CD14-positive monocyte (primary cell): Measurements from ENCODE around the gene ULBP2. TPM values are rescaled to one million over a fixed set of nuclear protein-coding genes. Genes with fewer than 3 reads are reported as not detected.

Source experiments
- DNase-seq, 3 donors: peaks; one replicate each; pipeline ENCODE4 v3.0.0-alpha.2; 2011 to 2022
- H2AFZ ChIP-seq: 2 replicates; pipeline ENCODE4 v1.6.0; 2012; ENCODE audit warnings: mild to moderate bottlenecking, low read depth, low read length, inconsistent platforms; ENCODE audit not compliant: insufficient read depth, poor library complexity, severe bottlenecking
- H3K27ac ChIP-seq, 2 donors: 1 replicate in 1 of 2; 2 replicates in 1 of 2; pipeline ENCODE4 v1.5.1; 2012 to 2013; ENCODE audit warnings: low read length in 2 of 2, control low read depth in 1 of 2, inconsistent platforms in 1 of 2, low read depth in 1 of 2, mild to moderate bottlenecking in 1 of 2
- H3K27me3 ChIP-seq, 2 donors: one replicate each; pipeline versions ENCODE4 v1.6.0 to v1.6.1; 2011 to 2013; ENCODE audit warnings: low read length in 2 of 2; ENCODE audit not compliant: control insufficient read depth in 2 of 2, insufficient read depth in 2 of 2
- H3K36me3 ChIP-seq, 2 donors: replicated peaks in 1 of 2; 1 replicate in 1 of 2; 2 replicates in 1 of 2; pipeline versions ENCODE4 v1.5.1 to v1.6.1; 2012 to 2013; ENCODE audit warnings: low read length in 2 of 2, control low read depth in 1 of 2, inconsistent platforms in 1 of 2, mild to moderate bottlenecking in 1 of 2; ENCODE audit not compliant: insufficient read depth in 2 of 2, control insufficient read depth in 1 of 2
- H3K4me1 ChIP-seq, 2 donors: 1 replicate in 1 of 2; 2 replicates in 1 of 2; pipeline versions ENCODE4 v1.5.1 to v1.6.1; 2012 to 2013; ENCODE audit warnings: low read length in 2 of 2, control low read depth in 1 of 2, inconsistent platforms in 1 of 2, mild to moderate bottlenecking in 1 of 2, moderate library complexity in 1 of 2; ENCODE audit not compliant: insufficient read depth in 2 of 2, control insufficient read depth in 1 of 2
- H3K4me2 ChIP-seq: replicated peaks from 2 replicates; pipeline ENCODE3; 2012; ENCODE audit warnings: low read length, moderate library complexity, mild to moderate bottlenecking; ENCODE audit not compliant: poor library complexity, severe bottlenecking; ENCODE audit errors: extremely low read depth
- H3K4me3 ChIP-seq, 3 experiments: fragments of 200-600 bp in 1 of 3; sonication (generic) in 1 of 3; replicated peaks in 1 of 3; 1 replicate in 2 of 3; 2 replicates in 1 of 3; pipeline ENCODE4 v1.5.1; 2011 to 2013; ENCODE audit warnings: low read length in 3 of 3, mild to moderate bottlenecking in 3 of 3, control low read depth in 2 of 3, low read depth in 2 of 3, inconsistent platforms in 1 of 3, moderate library complexity in 1 of 3
- H3K79me2 ChIP-seq: 2 replicates; pipeline ENCODE4 v1.6.0; 2012; ENCODE audit warnings: mild to moderate bottlenecking, control low read depth, inconsistent platforms, low read length, moderate library complexity; ENCODE audit not compliant: insufficient read depth
- H3K9ac ChIP-seq: 2 replicates; pipeline ENCODE4 v1.6.0; 2017; ENCODE audit warnings: low read length, mild to moderate bottlenecking; ENCODE audit not compliant: insufficient read depth, poor library complexity, severe bottlenecking
- H3K9me3 ChIP-seq, 2 donors: replicated peaks in 1 of 2; 1 replicate in 1 of 2; 2 replicates in 1 of 2; pipeline versions ENCODE4 v1.5.1 to v1.6.1; 2012 to 2013; ENCODE audit warnings: low read length in 2 of 2, control low read depth in 1 of 2; ENCODE audit not compliant: control insufficient read depth in 1 of 2, insufficient read depth in 1 of 2
- H4K20me1 ChIP-seq: 2 replicates; pipeline ENCODE4 v1.6.0; 2012; ENCODE audit warnings: mild to moderate bottlenecking, low read length, control low read depth, moderate library complexity; ENCODE audit not compliant: insufficient read depth
- H3K27ac Mint-ChIP-seq, 7 donors: one replicate each; pipeline ENCODE4 v1.8.0; 2020; ENCODE audit warnings: mild to moderate bottlenecking in 7 of 7, mixed read lengths in 7 of 7, moderate library complexity in 6 of 7, inconsistent platforms in 2 of 7
- H3K27me3 Mint-ChIP-seq, 3 donors: one replicate each; pipeline ENCODE4 v1.8.0; 2021 to 2022; ENCODE audit warnings: low read depth in 3 of 3, mild to moderate bottlenecking in 3 of 3, mixed read lengths in 3 of 3, moderate library complexity in 3 of 3, inconsistent platforms in 1 of 3
- H3K36me3 Mint-ChIP-seq, 2 donors: one replicate each; pipeline ENCODE4 v1.8.0; 2020; ENCODE audit warnings: mixed read lengths in 2 of 2, inconsistent platforms in 1 of 2, mild to moderate bottlenecking in 1 of 2
- H3K4me1 Mint-ChIP-seq: one replicate; pipeline ENCODE4 v1.8.0; 2020; ENCODE audit warnings: mild to moderate bottlenecking, mixed read lengths
- H3K4me3 Mint-ChIP-seq, 2 donors: one replicate each; pipeline ENCODE4 v1.8.0; 2020; ENCODE audit warnings: mild to moderate bottlenecking in 2 of 2, mixed read lengths in 2 of 2, moderate library complexity in 1 of 2
- H3K9me3 Mint-ChIP-seq, 7 donors: one replicate each; pipeline ENCODE4 v1.8.0; 2020 to 2022; ENCODE audit warnings: mixed read lengths in 7 of 7, mild to moderate bottlenecking in 6 of 7, moderate library complexity in 6 of 7, inconsistent platforms in 2 of 7
- whole genome bisulfite sequencing: methylation state at CpG from one replicate; pipeline ENCODE4 v1.1.5; 2013; ENCODE audit warnings: missing lambda C conversion rate; ENCODE audit not compliant: insufficient coverage; 5-methylcytosine and 5-hydroxymethylcytosine counted together
- intact Hi-C, 2 donors: fragments of 100-400 bp; cut with micrococcal nuclease; formaldehyde crosslinking; loops; one replicate each; pipeline versions ENCODE4 v1.15.0 to v1.15.1; 2023
- polyA plus RNA-seq, 3 donors: library from polyadenylated mRNA; depleted of rRNA in 1 of 3; unstranded in 2 of 3; stranded (reverse) in 1 of 3; fragments of 300-500 nt in 2 of 3; fragments of >200 nt in 1 of 3; fragmentation: Illumina TruSeq in 2 of 3; gene quantifications; 1 replicate in 2 of 3; 2 replicates in 1 of 3; pipeline ENCODE4 v1.2.3, GENCODE V29; 2012 to 2021
- TF ChIP-seq, protein P1 (sequence below): fragments of 200-600 bp; IDR thresholded peaks from one replicate; pipeline ENCODE4 v1.8.0; 2022; ENCODE audit warnings: antibody characterized with exemption, mild to moderate bottlenecking

Gene ULBP2
- polyA plus RNA-seq, 3 donors, result 0.31 to 0.49 TPM; not detected in 1

DNA sequence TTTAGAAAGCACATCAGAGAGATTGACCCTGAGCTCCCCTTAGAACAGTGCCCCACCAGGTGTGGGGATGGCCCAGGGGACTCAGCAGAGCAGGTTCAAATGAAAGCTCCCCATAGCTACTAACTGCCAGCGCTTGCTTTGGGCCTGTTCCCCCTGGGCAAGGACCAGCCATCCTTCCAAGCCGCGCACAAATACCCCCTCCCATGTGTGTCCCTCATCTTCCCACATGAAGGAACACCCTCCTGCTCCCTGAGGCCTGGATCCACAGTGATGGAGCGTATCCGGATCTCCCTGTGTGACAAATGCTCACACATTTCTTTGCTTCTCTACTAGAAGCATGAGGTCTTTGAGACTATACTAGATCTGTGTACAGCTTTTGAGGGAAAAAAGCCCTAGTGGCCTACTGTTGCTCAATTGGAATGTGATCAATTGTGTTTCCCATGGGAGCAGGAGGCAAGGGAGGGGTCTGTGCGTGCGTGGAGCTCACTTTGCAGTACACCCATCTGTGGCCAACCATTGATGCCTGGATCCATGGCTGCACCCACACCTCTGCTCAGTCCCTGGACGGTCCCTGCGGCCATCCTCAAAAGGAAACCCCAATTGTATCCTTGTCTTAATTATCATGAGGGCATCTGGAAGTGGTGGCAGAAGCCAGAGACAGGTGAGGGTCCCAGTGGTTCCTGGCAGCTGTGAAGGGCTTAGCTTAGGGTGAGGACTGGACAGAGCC, 17.4 kb upstream of the ULBP2 start:
- Histone ChIP-seq H3K4me2 (no peak overlapping the region), H3K27ac (no peak overlapping the region), H3K79me2 (no peaks in the 10 kb centered on the region), H2AFZ (no peak overlapping the region), H3K27me3 (peaks cover 25 to 71% of the 10 kb centered on the region in 2 donors), H3K4me3 (no peak overlapping the region), H3K9me3 (peaks cover 0 to 4% of the 10 kb centered on the region in 2 donors), H3K9ac (no peak overlapping the region), H3K4me1 (peaks cover 28 to 29% of the 10 kb centered on the region in 2 donors), H3K36me3 (no peaks in the 10 kb centered on the region), H4K20me1 (no peaks in the 10 kb centered on the region)
- Mint-ChIP-seq H3K27ac (no peak overlapping the region), H3K9me3 (peaks cover 0 to 26% (median 16%) of the 10 kb centered on the region in 7 donors), H3K4me3 (peak overlapping the region; percentile 12 to 96), H3K4me1 (peaks cover 31% of the 10 kb centered on the region), H3K27me3 (peaks cover 78 to 91% (median 79%) of the 10 kb centered on the region in 3 donors), H3K36me3 (peaks cover 8 to 15% of the 10 kb centered on the region in 2 donors)
- whole genome bisulfite sequencing, result 96% methylated on average over 5 of the region's 9 CpGs
- TF ChIP-seq, protein P1, sequence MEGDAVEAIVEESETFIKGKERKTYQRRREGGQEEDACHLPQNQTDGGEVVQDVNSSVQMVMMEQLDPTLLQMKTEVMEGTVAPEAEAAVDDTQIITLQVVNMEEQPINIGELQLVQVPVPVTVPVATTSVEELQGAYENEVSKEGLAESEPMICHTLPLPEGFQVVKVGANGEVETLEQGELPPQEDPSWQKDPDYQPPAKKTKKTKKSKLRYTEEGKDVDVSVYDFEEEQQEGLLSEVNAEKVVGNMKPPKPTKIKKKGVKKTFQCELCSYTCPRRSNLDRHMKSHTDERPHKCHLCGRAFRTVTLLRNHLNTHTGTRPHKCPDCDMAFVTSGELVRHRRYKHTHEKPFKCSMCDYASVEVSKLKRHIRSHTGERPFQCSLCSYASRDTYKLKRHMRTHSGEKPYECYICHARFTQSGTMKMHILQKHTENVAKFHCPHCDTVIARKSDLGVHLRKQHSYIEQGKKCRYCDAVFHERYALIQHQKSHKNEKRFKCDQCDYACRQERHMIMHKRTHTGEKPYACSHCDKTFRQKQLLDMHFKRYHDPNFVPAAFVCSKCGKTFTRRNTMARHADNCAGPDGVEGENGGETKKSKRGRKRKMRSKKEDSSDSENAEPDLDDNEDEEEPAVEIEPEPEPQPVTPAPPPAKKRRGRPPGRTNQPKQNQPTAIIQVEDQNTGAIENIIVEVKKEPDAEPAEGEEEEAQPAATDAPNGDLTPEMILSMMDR, result no peak
- intact Hi-C loops, result loop anchor here in 1 of 2 donors (5.0 to 10.0 kb wide), 2 partner anchors 87 to 200 kb away; no protein-coding TSS in a partner anchor
- DNase-seq, result no peak

DNA sequence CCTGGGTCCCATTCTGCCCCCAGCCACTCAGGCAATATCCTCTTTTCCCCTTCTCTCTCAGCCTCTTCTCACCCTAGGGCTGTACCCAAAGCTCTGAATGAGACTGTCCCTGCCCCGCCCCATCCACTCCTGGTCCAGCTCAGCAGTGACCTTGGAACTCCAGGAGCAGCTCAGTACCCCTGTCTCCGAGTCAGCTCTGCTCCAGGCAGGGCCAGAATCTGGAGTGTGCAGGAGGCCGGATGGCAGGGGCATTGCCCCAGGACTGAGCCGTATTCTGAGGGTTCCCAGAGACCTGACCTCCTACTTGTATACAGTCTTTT, 16.9 kb upstream of the ULBP2 start:
- peak overlapping the region in 1 of 2 donors; percentile 96 for H3K4me3 Mint-ChIP-seq
- peaks cover 8 to 15% of the 10 kb centered on the region in 2 donors for H3K36me3 Mint-ChIP-seq
- H3K27ac ChIP-seq, result no peak overlapping the region
- H3K4me1 ChIP-seq, result peaks cover 28 to 29% of the 10 kb centered on the region in 2 donors
- H3K9ac ChIP-seq, result peak overlapping the region; percentile 40
- no peak for DNase-seq
- H3K4me2 ChIP-seq, result no peak overlapping the region
- H3K27me3 ChIP-seq, result peaks cover 30 to 76% of the 10 kb centered on the region in 2 donors
- H3K4me1 Mint-ChIP-seq, result peaks cover 31% of the 10 kb centered on the region
- H3K9me3 Mint-ChIP-seq, result peaks cover 0 to 26% (median 16%) of the 10 kb centered on the region in 7 donors
- intact Hi-C loops, result loop anchor here (5.0 to 10.0 kb wide), 3 partner anchors 88 to 200 kb away; no protein-coding TSS in a partner anchor
- H3K9me3 ChIP-seq, result peaks cover 0 to 4% of the 10 kb centered on the region in 2 donors
- TF ChIP-seq, protein P1, result no peak
- H3K4me3 ChIP-seq, result no peak overlapping the region
- H3K36me3 ChIP-seq, result no peaks in the 10 kb centered on the region
- no peak overlapping the region for H3K27ac Mint-ChIP-seq
- no peaks in the 10 kb centered on the region for H3K79me2 ChIP-seq
- peak overlapping the region; percentile 82 for H2AFZ ChIP-seq
- 82% methylated on average over 4 of the region's 4 CpGs for WGBS
- H4K20me1 ChIP-seq, result no peaks in the 10 kb centered on the region
- peaks cover 82 to 93% (median 84%) of the 10 kb centered on the region in 3 donors for H3K27me3 Mint-ChIP-seq
